OCI-LY3 (cell line): Measurements from ENCODE around the gene KRT33A.

Source experiments
- CTCF ChIP-seq: fragments of 200-600, 300-600 bp; sonication (generic); IDR thresholded peaks from 2 replicates; pipeline ENCODE4 v1.5.1; 2014; ENCODE audit warnings: antibody characterized with exemption, low read length, low read depth
- EZH2phosphoT487 ChIP-seq: fragments of 200-600 bp; shearing (Covaris generic); IDR thresholded peaks from 2 replicates; pipeline ENCODE4 v1.6.1; 2018; ENCODE audit warnings: antibody characterized with exemption, mixed run types, low read depth

- TF ChIP-seq CTCF (peak; percentile 46), EZH2phosphoT487 (no peak)
Measured at GRCh38 chr17:41329279-41329948, 21.2 kb downstream of the KRT33A start.
